Epithelial cell of proximal tubule (primary cell): ENCODE data around the gene ATOX1. TPM values are rescaled to one million over a fixed set of nuclear protein-coding genes. Genes with fewer than 3 reads are reported as not detected.
A peak's percentile ranks its signal among the peaks of the same experiment; 100 is the strongest.

Experiments used
- DNase-seq: peaks from one replicate; pipeline ENCODE4 v3.0.0-alpha.2; 2011; ENCODE audit warnings: low read depth
- H3K4me3 ChIP-seq: 2 replicates; pipeline ENCODE4 v1.5.1; 2011; ENCODE audit warnings: low read depth, mild to moderate bottlenecking, low read length
- total RNA-seq: library from RNA; depleted of rRNA; stranded (reverse); fragments of >200 nt; gene quantifications from 2 replicates; pipeline ENCODE4 v1.2.3, GENCODE V29; 2015
- TF ChIP-seq, protein P1 (sequence below): conservative IDR thresholded peaks from 2 replicates; pipeline ENCODE4 v1.5.1; 2012; ENCODE audit warnings: low read depth, mild to moderate bottlenecking, low read length

ATOX1 gene
- total RNA-seq, 1 donor from 2014 or later: 146 TPM

DNA sequence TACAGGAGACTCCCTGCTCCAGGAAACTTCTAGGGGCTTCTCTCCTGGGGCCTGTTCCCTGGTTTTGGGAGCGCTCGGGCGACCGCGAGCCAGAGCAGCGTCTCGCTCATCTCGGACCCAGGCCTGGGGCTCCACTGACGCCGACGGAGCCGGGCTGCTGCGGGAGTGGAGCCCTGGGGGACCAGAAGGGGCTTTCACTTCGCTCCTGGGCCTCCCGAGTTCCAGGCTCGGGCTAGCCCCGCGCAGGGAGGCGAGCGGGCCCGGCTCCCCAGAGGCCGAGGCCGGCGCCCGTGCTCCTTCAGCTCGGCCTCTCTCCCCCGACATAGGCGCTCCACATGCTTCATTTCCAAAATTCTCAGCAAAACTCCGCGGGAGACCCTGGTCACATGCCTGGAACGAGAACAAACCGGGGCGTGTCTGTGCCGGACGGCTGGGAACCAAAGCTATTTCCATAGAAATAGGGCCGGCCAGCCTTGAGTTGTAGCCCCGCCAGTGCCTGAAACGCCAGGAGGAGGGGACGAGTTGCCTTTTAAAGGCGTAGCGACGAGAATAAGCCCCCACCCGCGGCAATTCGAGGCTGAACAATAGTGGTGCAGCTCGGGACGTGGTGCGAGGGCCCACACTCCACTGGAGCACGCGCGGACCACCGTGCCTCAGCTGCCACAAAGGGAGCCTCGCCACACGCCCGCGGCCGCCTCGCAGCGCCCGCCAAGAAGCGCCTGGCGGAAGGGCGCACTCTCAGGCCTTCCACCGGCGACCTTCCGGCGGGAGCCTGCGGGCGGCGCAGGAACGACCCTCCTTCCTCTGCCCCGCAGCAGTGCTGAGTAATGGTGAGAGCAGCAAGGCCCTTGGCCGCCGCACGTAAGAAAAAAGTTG lies 12.2 kb upstream of the ATOX1 start:
- DNase-seq: no peak
- TF ChIP-seq, protein P1, sequence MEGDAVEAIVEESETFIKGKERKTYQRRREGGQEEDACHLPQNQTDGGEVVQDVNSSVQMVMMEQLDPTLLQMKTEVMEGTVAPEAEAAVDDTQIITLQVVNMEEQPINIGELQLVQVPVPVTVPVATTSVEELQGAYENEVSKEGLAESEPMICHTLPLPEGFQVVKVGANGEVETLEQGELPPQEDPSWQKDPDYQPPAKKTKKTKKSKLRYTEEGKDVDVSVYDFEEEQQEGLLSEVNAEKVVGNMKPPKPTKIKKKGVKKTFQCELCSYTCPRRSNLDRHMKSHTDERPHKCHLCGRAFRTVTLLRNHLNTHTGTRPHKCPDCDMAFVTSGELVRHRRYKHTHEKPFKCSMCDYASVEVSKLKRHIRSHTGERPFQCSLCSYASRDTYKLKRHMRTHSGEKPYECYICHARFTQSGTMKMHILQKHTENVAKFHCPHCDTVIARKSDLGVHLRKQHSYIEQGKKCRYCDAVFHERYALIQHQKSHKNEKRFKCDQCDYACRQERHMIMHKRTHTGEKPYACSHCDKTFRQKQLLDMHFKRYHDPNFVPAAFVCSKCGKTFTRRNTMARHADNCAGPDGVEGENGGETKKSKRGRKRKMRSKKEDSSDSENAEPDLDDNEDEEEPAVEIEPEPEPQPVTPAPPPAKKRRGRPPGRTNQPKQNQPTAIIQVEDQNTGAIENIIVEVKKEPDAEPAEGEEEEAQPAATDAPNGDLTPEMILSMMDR: no peak
- peak overlapping the region; percentile 67 for H3K4me3 ChIP-seq

DNA sequence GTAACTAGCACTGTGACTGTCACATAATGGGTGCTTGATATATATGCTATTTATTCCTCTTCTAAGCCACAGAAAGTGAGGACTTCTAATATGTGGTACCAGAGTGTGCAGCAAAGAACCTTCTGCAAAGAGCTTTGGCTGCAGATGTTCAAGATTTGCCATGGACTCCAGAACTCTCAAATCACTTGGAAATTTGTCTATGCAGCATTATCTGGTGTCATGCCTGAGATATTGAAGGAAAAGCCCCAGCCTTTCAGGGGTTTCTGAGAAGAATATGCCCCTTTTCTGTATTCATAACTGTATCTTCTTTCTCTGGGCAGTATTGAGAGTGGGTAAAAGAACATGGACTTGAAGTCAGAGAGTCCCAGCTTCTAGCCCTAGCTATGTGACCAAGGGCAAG lies 8.5 kb upstream of the ATOX1 start:
- DNase-seq: no peak
- TF ChIP-seq, protein P1: no peak
- no peak overlapping the region for H3K4me3 ChIP-seq

DNA sequence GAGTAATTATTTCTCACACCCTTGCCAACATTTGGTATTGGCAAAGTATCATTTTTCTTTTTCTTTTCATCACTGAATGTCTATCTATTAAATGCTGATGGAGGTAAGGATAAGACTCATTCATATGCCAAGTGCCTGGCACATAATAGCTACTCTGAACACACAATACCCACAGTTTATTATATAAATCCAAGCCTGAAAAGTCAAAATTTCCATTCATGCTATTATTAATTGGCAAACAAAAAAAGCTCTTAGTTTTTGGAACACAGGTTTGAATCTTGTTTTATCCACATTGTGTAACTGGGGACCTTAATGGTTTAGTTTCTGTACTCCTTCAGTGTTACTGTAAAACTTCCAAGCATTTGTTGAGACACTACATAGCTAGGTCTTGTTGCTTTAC lies 6.4 kb upstream of the ATOX1 start:
- TF ChIP-seq, protein P1: no peak
- H3K4me3 ChIP-seq: no peak overlapping the region
- no peak for DNase-seq

DNA sequence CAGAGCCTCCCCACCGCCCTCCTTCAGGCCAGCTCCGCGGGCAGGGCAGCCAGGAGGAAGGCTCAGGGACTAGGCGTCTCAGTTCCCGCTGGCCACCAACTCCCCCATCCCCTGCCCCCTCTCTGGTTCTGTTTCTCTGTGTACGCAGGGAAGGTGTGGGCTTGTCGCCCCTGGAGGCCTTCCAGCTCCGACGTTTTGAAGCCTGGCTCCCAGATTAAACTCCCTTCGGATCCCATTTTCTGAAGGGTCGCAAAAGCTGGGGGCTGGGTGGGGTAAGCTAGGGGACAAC lies 346 bp downstream of the ATOX1 start:
- H3K4me3 ChIP-seq: peak overlapping the region; percentile 65

DNA sequence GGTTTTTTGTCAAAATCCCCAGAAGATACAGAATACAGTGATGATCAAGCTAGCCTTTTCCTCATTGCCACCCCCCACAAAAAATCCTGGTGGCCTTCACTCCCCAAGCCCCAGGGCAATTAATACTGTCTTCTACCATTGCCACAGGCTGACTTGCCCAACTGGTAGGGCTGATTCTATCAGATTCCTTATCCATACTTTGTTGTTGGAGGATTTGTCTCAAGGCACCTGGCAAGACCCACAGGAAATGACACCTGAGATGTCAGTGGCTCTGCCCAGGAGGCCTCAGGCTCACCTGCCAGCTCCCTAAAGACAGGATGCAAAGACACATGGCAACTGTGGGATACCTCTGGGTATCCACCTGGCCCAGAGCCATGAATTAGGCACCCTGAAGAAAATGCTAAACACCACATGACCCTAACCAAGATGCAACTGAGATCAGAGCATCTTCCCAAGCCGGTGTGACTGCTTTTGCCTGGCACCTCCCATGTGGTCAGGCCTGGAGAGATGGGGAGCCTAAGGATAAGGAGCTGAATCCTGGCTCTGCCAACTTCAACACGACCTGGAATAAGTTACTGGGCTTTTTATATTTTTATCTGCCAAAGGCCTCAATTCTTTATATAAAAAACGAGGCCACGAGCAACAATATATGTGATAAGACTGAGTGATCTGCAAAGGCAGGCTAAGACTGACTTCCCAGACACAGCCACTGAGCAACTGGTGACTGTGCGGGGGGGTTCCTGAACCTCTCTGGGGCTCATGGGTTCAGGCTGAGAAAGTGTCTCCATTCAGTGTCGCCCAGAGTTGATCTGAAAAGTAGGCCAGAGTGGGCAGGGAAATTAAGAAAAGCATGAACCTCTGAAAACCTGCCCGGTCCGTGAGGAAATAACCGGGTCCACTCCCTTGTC lies 944 bp downstream of the ATOX1 start:
- DNase-seq: no peak
- H3K4me3 ChIP-seq: peak overlapping the region; percentile 65
- TF ChIP-seq, protein P1: no peak

More for the DNA sequence above, 346 bp downstream of the ATOX1 start:
- no peak for DNase-seq
- TF ChIP-seq, protein P1: no peak

DNA sequence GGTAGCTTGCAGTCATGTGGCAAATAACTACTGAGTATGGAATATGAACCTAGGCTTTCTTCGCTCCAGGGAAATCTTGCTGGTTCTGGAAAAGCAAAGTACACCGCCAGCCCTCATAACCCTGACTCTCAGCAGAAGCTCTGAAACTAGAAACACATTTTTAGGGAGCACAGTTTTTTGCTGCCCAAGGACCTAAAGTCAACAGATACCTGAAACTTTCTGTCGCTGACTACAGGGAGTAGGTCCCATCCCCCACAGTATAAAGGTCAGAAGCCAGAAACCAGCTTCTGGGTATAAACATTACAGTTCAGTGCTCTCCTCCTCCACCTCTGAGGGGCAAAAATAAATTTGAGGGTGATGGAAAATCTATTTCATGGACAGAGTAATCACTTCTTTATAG lies 3.0 kb downstream of the ATOX1 start:
- TF ChIP-seq, protein P1: no peak
- no peak for DNase-seq
- no peak overlapping the region for H3K4me3 ChIP-seq
